HepG2 (cell line): ENCODE data around the gene PCDHA9. TPM values are rescaled to one million over a fixed set of nuclear protein-coding genes. Genes with fewer than 3 reads are reported as not detected.
"Not testable (repeated sequence)": the region's sequence is repeated elsewhere in the genome, so short reads cannot be mapped to it uniquely, and the experiment has no call there.

ENCODE experiments used
- ATAC-seq: fragments of 200-7000 bp; cut with Tn5 transposase; 3 replicates; pipeline ENCODE4 v1.9.1; 2020; ENCODE audit warnings: mild to moderate bottlenecking, moderate library complexity
- BruUV-seq: library from RNA; stranded (reverse); fragments of 400-500 nt; replicated peaks from 2 replicates; lab custom pipeline; 2021; lab: Mats Ljungman, UMichigan
- CTCF ChIA-PET: fragments of 300-600 bp; formaldehyde crosslinking; extraction: SDS; loops from one replicate; lab custom pipeline; 2021; ENCODE audit warnings: low total read pairs, inconsistent platforms, low intra/inter-chr PET ratio; lab: Yijun Ruan, JAX
- POLR2A ChIA-PET: fragments of 350-600 bp; sonication (Branson Sonifier 250); formaldehyde crosslinking; loops from one replicate; lab custom pipeline; 2020; ENCODE audit warnings: antibody characterized with exemption, inconsistent platforms; lab: Yijun Ruan, JAX
- DNase-seq: peaks from one replicate; pipeline ENCODE4 v3.0.0-alpha.2; 2015; ENCODE audit warnings: low spot score
- FAIRE-seq: peaks from 3 replicates; lab custom pipeline; 2011; peaks lifted over from hg19 to GRCh38; lab: Jason Lieb, UNC
- H2AFZ ChIP-seq: one replicate; pipeline ENCODE4 v1.6.1; 2011; ENCODE audit warnings: low read length, inconsistent platforms
- H3K27ac ChIP-seq: fragments of 300-600 bp; 3 replicates; pipeline ENCODE4 v1.8.0; 2011; ENCODE audit warnings: mixed run types, mild to moderate bottlenecking, mixed read lengths, low read length, inconsistent platforms; ENCODE audit not compliant: insufficient read depth; ENCODE audit errors: extremely low read length
- H3K27me3 ChIP-seq, 2 experiments: fragments of 200-600 bp in 1 of 2; 2 replicates in 1 of 2; 3 replicates in 1 of 2; pipeline versions ENCODE4 v1.6.0 to v1.8.0; 2011; ENCODE audit warnings: low read length in 2 of 2, mild to moderate bottlenecking in 2 of 2, moderate library complexity in 2 of 2, inconsistent platforms in 1 of 2; ENCODE audit not compliant: insufficient read depth in 2 of 2, control insufficient read depth in 1 of 2
- H3K36me3 ChIP-seq, 2 experiments: fragments of 200-600 bp in 1 of 2; replicated peaks in 1 of 2; 2 replicates in 1 of 2; 3 replicates in 1 of 2; pipeline versions ENCODE4 v1.5.1 to v1.8.0; 2011; ENCODE audit warnings: low read length in 2 of 2, inconsistent platforms in 1 of 2; ENCODE audit not compliant: insufficient read depth in 2 of 2, control insufficient read depth in 1 of 2
- H3K4me1 ChIP-seq: 2 replicates; pipeline ENCODE4 v1.5.1; 2012; ENCODE audit warnings: low read length, inconsistent platforms; ENCODE audit not compliant: insufficient read depth
- H3K4me2 ChIP-seq: 2 replicates; pipeline ENCODE4 v1.6.0; 2011; ENCODE audit warnings: low read depth, low read length, inconsistent platforms
- H3K4me3 ChIP-seq, 3 experiments: fragments of 200-600 bp in 1 of 3; sonication (generic), shearing (Covaris generic) in 1 of 3; replicated peaks in 1 of 3; 2 replicates each; pipeline ENCODE4 v1.5.1; 2011 to 2016; ENCODE audit warnings: low read length in 3 of 3, inconsistent platforms in 2 of 3, low read depth in 2 of 3, mild to moderate bottlenecking in 2 of 3, control low read depth in 1 of 3, mixed read lengths in 1 of 3; ENCODE audit not compliant: insufficient read depth in 1 of 3
- H3K79me2 ChIP-seq: one replicate; pipeline ENCODE4 v1.6.1; 2011; ENCODE audit warnings: low read length, inconsistent platforms; ENCODE audit not compliant: insufficient read depth
- H3K9ac ChIP-seq: 2 replicates; pipeline ENCODE4 v1.6.0; 2011; ENCODE audit warnings: mild to moderate bottlenecking, low read depth, low read length, inconsistent platforms; ENCODE audit not compliant: insufficient read depth
- H3K9me3 ChIP-seq: 2 replicates; pipeline ENCODE4 v1.5.1; 2012; ENCODE audit warnings: mild to moderate bottlenecking, low read length
- H4K20me1 ChIP-seq: 2 replicates; pipeline ENCODE4 v1.6.0; 2011; ENCODE audit warnings: inconsistent platforms, mild to moderate bottlenecking, low read length, moderate library complexity; ENCODE audit not compliant: insufficient read depth
- ELF3 ChIP-seq: IDR thresholded peaks from 2 replicates; pipeline ENCODE4 v1.6.1; 2016; ENCODE audit warnings: missing genetic modification reagents, missing compliant biosample characterization
- HNRNPLL ChIP-seq: fragments of 200-400 bp; formaldehyde crosslinking; IDR thresholded peaks from 2 replicates; pipeline ENCODE4 v1.6.1; 2017; ENCODE audit warnings: mild to moderate bottlenecking, low read depth, low read length; ENCODE audit not compliant: poor library complexity, severe bottlenecking
- PHF8 ChIP-seq: sonication (generic); formaldehyde crosslinking; IDR thresholded peaks from 2 replicates; pipeline ENCODE4 v1.5.0; 2020; ENCODE audit warnings: missing genetic modification reagents
- WGBS: methylation state at CpG from one replicate; pipeline ENCODE4 v1.1.6; 2017; ENCODE audit warnings: low lambda C conversion rate; 5-methylcytosine and 5-hydroxymethylcytosine counted together
- in situ Hi-C: cut with HindIII; loops from 2 replicates; pipeline ENCODE4 v1.10.0; 2017; ENCODE audit warnings: low pct_unique_long_range_greater_than_20kb; ENCODE audit not compliant: extremely low pct_ligation_motif_present
- intact Hi-C: fragments of 100-400 bp; cut with micrococcal nuclease; formaldehyde crosslinking; loops from one replicate; pipeline ENCODE4 v1.10.0; 2022; ENCODE audit not compliant: unreplicated experiment
- polyA plus RNA-seq, 8 experiments: library from polyadenylated mRNA; depleted of rRNA in 3 of 8; stranded (reverse) in 7 of 8; unstranded in 1 of 8; fragments of >200 nt; fragmentation: Illumina TruSeq in 4 of 8; extraction: Trizol in 4 of 8; gene quantifications; 2 replicates each; pipeline versions ENCODE4 v1.2.1 to v1.2.3, GENCODE V29; 2011 to 2016; ENCODE audit warnings: low read depth in 4 of 8, missing spikeins in 1 of 8, mixed read lengths in 1 of 8; ENCODE audit not compliant: insufficient read depth in 1 of 8
- total RNA-seq, 5 experiments: library from RNA; depleted of rRNA; stranded (reverse); fragments of >200 nt; fragmentation: Illumina TruSeq; extraction: Trizol; gene quantifications; 2 replicates each; pipeline ENCODE4 v1.2.3, GENCODE V29; 2016; ENCODE audit warnings: low read depth in 1 of 5
- TF ChIP-seq, protein P1 (sequence below): sonication (generic); formaldehyde crosslinking; IDR thresholded peaks from 2 replicates; pipeline ENCODE4 v1.5.1; 2020; ENCODE audit warnings: mild to moderate bottlenecking, missing genetic modification reagents, moderate library complexity

Gene PCDHA9
- total and polyA plus RNA-seq, 2 of the 13 experiments (the other 11 are each of a cell fraction or from before 2014, with no cell fraction given), result 0.03 TPM; not detected in 1

DNA sequence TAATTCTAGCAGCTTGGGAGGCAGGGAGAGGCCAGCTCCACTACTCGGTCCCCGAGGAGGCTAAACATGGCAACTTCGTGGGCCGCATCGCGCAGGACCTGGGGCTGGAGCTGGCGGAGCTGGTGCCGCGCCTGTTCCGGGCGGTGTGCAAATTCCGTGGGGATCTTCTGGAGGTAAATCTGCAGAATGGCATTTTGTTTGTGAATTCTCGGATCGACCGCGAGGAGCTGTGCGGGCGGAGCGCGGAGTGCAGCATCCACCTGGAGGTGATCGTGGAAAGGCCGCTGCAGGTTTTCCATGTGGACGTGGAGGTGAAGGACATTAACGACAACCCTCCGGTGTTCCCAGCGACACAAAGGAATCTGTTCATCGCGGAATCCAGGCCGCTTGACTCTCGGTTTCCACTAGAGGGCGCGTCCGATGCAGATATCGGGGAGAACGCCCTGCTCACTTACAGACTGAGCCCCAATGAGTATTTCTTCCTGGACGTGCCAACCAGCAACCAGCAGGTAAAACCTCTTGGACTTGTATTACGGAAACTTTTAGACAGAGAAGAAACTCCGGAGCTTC is 13.7 kb upstream of the PCDHA9 start:
- BruUV-seq, result TSS peak; percentile 67
- H3K36me3 ChIP-seq, POLR2A ChIA-PET, H4K20me1 ChIP-seq, CTCF ChIA-PET, H3K4me1 ChIP-seq, in situ Hi-C loops, H3K27ac ChIP-seq, H3K79me2 ChIP-seq, H3K27me3 ChIP-seq, H3K9me3 ChIP-seq, H2AFZ ChIP-seq, FAIRE-seq, intact Hi-C loops, DNase-seq: not testable (repeated sequence)
- peak overlapping the region; percentile 36; the same call in 1 of the 2 replicates for H3K9ac ChIP-seq
- H3K4me3 ChIP-seq, result peak overlapping the region; percentile 62 to 68 (median 68)
- TF ChIP-seq, protein P1, sequence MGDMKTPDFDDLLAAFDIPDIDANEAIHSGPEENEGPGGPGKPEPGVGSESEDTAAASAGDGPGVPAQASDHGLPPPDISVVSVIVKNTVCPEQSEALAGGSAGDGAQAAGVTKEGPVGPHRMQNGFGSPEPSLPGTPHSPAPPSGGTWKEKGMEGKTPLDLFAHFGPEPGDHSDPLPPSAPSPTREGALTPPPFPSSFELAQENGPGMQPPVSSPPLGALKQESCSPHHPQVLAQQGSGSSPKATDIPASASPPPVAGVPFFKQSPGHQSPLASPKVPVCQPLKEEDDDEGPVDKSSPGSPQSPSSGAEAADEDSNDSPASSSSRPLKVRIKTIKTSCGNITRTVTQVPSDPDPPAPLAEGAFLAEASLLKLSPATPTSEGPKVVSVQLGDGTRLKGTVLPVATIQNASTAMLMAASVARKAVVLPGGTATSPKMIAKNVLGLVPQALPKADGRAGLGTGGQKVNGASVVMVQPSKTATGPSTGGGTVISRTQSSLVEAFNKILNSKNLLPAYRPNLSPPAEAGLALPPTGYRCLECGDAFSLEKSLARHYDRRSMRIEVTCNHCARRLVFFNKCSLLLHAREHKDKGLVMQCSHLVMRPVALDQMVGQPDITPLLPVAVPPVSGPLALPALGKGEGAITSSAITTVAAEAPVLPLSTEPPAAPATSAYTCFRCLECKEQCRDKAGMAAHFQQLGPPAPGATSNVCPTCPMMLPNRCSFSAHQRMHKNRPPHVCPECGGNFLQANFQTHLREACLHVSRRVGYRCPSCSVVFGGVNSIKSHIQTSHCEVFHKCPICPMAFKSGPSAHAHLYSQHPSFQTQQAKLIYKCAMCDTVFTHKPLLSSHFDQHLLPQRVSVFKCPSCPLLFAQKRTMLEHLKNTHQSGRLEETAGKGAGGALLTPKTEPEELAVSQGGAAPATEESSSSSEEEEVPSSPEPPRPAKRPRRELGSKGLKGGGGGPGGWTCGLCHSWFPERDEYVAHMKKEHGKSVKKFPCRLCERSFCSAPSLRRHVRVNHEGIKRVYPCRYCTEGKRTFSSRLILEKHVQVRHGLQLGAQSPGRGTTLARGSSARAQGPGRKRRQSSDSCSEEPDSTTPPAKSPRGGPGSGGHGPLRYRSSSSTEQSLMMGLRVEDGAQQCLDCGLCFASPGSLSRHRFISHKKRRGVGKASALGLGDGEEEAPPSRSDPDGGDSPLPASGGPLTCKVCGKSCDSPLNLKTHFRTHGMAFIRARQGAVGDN (CRISPR knock-in tag), result peak; percentile 31; the same call in 1 of the 2 replicates
- TF ChIP-seq PHF8 (CRISPR knock-in tag), result 0 out of 2 replicates have a peak, but pooled peaks have one; percentile 24
- TF ChIP-seq HNRNPLL, result peak; percentile 49
- 0 out of 2 replicates have a peak, but pooled peaks have one; percentile 2 for TF ChIP-seq ELF3 (CRISPR knock-in tag)
- 54% methylated on average over 18 of the region's 38 CpGs for WGBS
- peak overlapping the region; percentile 78 for H3K4me2 ChIP-seq
- ATAC-seq, result peak; percentile 78
